Fibroblast of skin of abdomen (primary cell): ENCODE data around the gene PDIA2.
"Not testable (repeated sequence)": the region's sequence is repeated elsewhere in the genome, so short reads cannot be mapped to it uniquely, and the experiment has no call there.

Experiments used
- DNase-seq: peaks from one replicate; pipeline ENCODE4 v3.0.0-alpha.2; 2013

PDIA2 gene

DNA sequence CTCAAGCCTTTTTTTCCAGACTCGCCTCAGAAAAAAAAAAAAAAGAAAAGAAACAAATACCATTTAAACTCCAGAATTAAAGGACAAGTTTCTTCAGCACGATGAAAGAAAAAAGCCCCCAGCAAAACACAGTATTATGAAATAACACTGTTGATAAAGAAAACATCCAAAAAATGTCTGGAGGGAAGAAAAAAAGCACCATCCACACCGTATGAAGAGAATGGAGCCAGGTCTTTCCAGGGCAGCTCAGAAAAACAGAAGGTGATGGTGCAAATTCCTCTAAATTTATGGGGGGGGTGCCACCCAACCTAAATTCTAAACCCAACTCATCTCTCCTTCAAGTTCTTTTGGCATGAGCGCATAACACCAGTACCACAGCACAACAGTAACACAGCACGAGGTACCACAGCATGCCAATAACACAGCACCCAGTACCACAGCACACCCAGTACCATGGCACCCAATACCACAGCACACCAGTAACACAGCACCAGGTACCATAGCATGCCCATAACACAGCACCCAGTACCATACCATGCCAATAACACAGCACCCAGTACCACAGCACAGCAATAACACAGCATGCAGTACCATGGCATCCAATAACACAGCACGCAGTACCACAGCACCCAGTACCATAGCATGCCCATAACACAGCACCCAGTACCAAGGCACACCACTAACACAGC is 50.6 kb downstream of the PDIA2 start:
- DNase-seq: no peak

DNA sequence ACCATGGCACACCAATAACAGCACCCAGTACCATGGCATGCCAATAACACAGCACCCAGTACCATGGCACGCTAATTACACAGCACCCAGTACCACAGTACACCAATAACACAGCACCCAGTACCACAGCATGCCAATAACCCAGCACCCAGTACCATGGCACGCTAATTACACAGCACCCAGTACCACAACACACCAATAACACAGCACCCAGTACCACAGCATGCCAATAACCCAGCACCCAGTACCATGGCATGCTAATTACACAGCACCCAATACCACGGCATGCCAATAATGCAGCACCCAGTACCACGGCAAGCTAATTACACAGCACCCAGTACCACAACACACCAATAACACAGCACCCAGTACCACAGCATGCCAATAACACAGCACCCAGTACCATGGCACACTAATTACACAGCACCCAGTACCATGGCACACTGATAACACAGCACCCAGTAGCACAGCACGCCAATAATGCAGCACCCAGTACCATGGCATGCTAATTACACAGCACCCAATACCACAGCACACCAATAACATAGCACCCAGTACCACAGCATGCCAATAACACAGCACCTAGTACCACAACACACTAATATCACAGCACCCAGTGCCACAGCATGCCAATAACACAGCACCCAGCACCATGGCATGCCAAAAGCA is 51.3 kb downstream of the PDIA2 start:
- not testable (repeated sequence) for DNase-seq

DNA sequence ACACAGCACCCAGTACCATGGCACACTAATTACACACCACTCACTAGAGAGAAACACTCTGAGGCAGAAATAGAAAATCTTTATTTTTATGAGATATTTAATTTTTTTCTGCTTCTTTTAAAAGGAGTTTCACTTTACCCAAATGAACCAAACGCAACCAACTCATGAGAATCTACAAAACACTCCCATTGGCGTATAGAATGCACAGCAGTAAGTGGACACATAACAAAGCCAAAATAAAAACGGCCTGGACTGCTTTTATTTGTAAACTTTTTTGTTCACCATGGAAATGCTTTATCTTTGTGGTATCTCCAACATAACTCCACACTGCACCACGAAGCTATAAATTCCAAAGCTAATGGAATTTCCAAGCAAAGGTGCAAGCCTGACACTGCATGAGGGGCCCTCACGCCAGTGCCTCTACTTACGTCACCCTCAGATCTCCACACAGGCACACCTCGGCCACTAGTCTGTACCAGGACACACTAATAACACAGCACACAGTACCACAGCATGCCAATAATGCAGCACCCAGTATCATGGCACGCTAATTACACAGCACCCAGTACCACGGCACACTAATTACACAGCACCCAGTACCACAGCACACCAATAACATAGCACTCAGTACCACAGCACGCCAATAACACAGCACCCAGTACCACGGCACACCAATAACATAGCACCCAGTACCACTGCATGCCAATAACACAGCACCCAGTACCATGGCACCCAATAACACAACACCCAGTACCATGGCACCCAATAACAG is 52.1 kb downstream of the PDIA2 start:
- DNase-seq: not testable (repeated sequence)

GRCh38 chr16:336269-336668 is 53.3 kb downstream of the PDIA2 start:
- no peak for DNase-seq
